Naive thymus-derived CD8-positive, alpha-beta T cell (primary cell): ENCODE data around the gene FMN1. TPM values are rescaled to one million over a fixed set of nuclear protein-coding genes. Genes with fewer than 3 reads are reported as not detected.

Experiments used
- ATAC-seq, 2 donors: fragments of 150-1000 bp; cut with Tn5 transposase in 1 of 2; sonication (Bioruptor Pico), chemical (Tn5 transposase) in 1 of 2; 1 replicate in 1 of 2; 2 replicates in 1 of 2; pipeline ENCODE4 v1.10.0; 2021; ENCODE audit warnings: mild to moderate bottlenecking in 2 of 2, moderate library complexity in 2 of 2
- POLR2A ChIA-PET: fragments of 350-600 bp; sonication (Branson Sonifier 250); formaldehyde crosslinking; loops from one replicate; lab custom pipeline; 2021; ENCODE audit warnings: antibody characterized with exemption; lab: Charles Lee
- DNase-seq, 10 donors: peaks; one replicate each; pipeline versions ENCODE4 v3.0.0 to v3.0.0-alpha.2; 2020 to 2022
- H3K27ac Mint-ChIP-seq, 10 donors: one replicate each; pipeline ENCODE4 v1.8.0; 2020 to 2022; ENCODE audit warnings: mild to moderate bottlenecking in 10 of 10, mixed read lengths in 10 of 10, moderate library complexity in 4 of 10, inconsistent platforms in 1 of 10
- H3K27me3 Mint-ChIP-seq, 5 donors: one replicate each; pipeline ENCODE4 v1.8.0; 2021 to 2022; ENCODE audit warnings: mixed read lengths in 5 of 5
- H3K36me3 Mint-ChIP-seq, 3 donors: one replicate each; pipeline ENCODE4 v1.8.0; 2020 to 2022; ENCODE audit warnings: mixed read lengths in 3 of 3, mild to moderate bottlenecking in 2 of 3, inconsistent platforms in 1 of 3
- H3K4me1 Mint-ChIP-seq, 4 donors: one replicate each; pipeline ENCODE4 v1.8.0; 2021 to 2022; ENCODE audit warnings: mixed read lengths in 4 of 4
- H3K4me3 Mint-ChIP-seq, 10 donors: one replicate each; pipeline ENCODE4 v1.8.0; 2020 to 2022; ENCODE audit warnings: mild to moderate bottlenecking in 10 of 10, mixed read lengths in 10 of 10, moderate library complexity in 6 of 10, inconsistent platforms in 1 of 10
- H3K9me3 Mint-ChIP-seq, 9 donors: one replicate each; pipeline ENCODE4 v1.8.0; 2020 to 2022; ENCODE audit warnings: mixed read lengths in 9 of 9, mild to moderate bottlenecking in 3 of 9, inconsistent platforms in 1 of 9, moderate library complexity in 1 of 9
- polyA plus RNA-seq, 3 donors: library from polyadenylated mRNA; unstranded; fragments of 300-500 nt; fragmentation: Illumina TruSeq; gene quantifications; one replicate each; pipeline ENCODE4 v1.2.3, GENCODE V29; 2021
- total RNA-seq, 8 experiments: library from RNA in 2 of 8; stranded (reverse) in 2 of 8; gene quantifications; one replicate each; pipeline ENCODE4 v1.2.3 and lab custom pipeline; 2021 to 2026

Gene FMN1
- total and polyA plus RNA-seq, 5 experiments from 2014 or later: 0.19 to 0.42 (median 0.21) TPM; not detected in 2

DNA sequence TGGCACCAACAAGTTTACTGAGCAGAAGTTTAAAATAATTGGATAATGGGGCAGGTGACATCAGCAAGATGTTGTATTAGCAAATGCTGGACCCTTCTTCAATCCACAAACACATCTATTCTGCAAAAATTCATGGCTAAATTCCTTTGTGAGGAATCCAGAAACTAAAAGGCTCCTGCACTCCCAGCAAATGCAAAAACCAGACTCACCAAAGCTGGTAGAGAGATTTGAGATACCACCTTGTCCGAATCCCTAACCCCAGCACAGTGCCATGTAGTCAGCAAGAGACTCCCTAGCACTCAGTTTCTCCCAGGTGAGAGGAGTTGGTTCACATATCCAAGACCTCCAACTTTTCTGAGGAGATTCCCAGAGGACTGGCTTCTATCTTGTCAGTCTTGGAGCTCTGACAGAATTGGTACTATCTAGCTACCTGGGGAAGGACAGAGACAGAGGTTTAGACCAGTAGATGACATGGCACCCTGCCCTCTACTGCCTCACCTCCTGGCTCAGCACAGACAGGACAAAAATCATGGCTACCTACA is 454.9 kb downstream of the FMN1 start:
- Mint-ChIP-seq H3K27me3 (peaks cover 7 to 30% (median 15%) of the 10 kb centered on the region in 5 donors), H3K36me3 (peaks cover 0 to 13% (median 0%) of the 10 kb centered on the region in 3 donors), H3K27ac (no peak overlapping the region), H3K4me1 (no peaks in the 10 kb centered on the region), H3K9me3 (peaks cover 2 to 20% (median 12%) of the 10 kb centered on the region in 9 donors), H3K4me3 (no peak overlapping the region)
- POLR2A ChIA-PET: no interaction called here
- no peak for ATAC-seq
- DNase-seq: no peak

GRCh38 chr15:32738666-32739065 is 455.8 kb downstream of the FMN1 start:
- POLR2A ChIA-PET: no interaction called here
- Mint-ChIP-seq H3K27ac (no peak overlapping the region), H3K27me3 (peaks cover 7 to 39% (median 18%) of the 10 kb centered on the region in 5 donors), H3K4me1 (no peaks in the 10 kb centered on the region), H3K4me3 (no peak overlapping the region), H3K36me3 (peaks cover 0 to 13% (median 0%) of the 10 kb centered on the region in 3 donors), H3K9me3 (peaks cover 2 to 20% (median 14%) of the 10 kb centered on the region in 9 donors)
- no peak for DNase-seq
- no peak for ATAC-seq

GRCh38 chr15:32737304-32737703 is 457.2 kb downstream of the FMN1 start:
- Mint-ChIP-seq H3K4me1 (no peaks in the 10 kb centered on the region), H3K27me3 (peaks cover 12 to 45% (median 17%) of the 10 kb centered on the region in 5 donors), H3K27ac (no peak overlapping the region), H3K9me3 (peaks cover 2 to 20% (median 14%) of the 10 kb centered on the region in 9 donors), H3K36me3 (peaks cover 0 to 13% (median 0%) of the 10 kb centered on the region in 3 donors), H3K4me3 (no peak overlapping the region)
- DNase-seq (no peak), ATAC-seq (no peak)
- POLR2A ChIA-PET: no interaction called here

GRCh38 chr15:32736701-32737061 is 457.8 kb downstream of the FMN1 start:
- Mint-ChIP-seq H3K4me3 (no peak overlapping the region), H3K27me3 (peaks cover 13 to 48% (median 16%) of the 10 kb centered on the region in 5 donors), H3K9me3 (peaks cover 2 to 20% (median 13%) of the 10 kb centered on the region in 9 donors), H3K36me3 (peaks cover 0 to 13% (median 0%) of the 10 kb centered on the region in 3 donors), H3K27ac (no peak overlapping the region), H3K4me1 (no peaks in the 10 kb centered on the region)
- ATAC-seq: no peak
- no peak for DNase-seq
- POLR2A ChIA-PET: no interaction called here

DNA sequence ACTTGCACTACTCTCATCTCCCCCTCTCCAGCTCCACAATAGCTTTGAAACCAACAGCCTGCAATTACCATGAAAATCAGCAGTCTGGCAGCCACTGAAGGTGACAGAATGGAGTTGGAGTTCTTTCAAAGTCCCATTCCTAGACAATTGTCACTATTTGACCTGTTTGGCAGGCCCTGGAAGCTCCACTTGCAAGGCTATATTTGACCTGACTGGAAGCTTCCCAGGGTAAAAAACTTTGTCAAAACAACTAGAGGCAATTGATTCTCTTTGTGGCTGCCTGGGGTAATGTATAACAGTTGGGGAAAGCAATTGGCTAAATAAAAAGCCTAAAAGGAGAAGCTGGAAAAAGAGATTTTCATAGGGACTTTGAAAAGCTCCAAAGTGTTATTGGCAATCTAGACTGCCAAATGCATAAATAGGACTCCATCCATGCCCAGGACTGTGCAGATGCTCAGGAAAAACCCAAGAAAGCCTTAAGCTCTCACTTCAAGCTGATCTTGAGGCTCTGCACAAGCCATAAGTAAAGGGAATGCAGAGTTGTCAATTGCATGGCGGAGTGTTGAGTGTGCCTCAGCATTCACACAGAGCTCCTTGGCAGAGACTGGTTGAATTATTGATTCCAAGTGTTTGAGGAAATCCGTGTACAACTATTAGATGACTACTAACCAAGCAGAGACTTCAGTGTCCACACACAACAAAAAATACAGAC is 458.4 kb downstream of the FMN1 start:
- no peak overlapping the region for H3K4me3 Mint-ChIP-seq
- H3K27me3 Mint-ChIP-seq: peaks cover 13 to 53% (median 18%) of the 10 kb centered on the region in 5 donors
- H3K36me3 Mint-ChIP-seq: peaks cover 0 to 13% (median 0%) of the 10 kb centered on the region in 3 donors
- ATAC-seq: no peak
- POLR2A ChIA-PET: no interaction called here
- peaks cover 2 to 16% (median 13%) of the 10 kb centered on the region in 9 donors for H3K9me3 Mint-ChIP-seq
- no peak for DNase-seq
- H3K4me1 Mint-ChIP-seq: no peaks in the 10 kb centered on the region
- H3K27ac Mint-ChIP-seq: no peak overlapping the region

GRCh38 chr15:32733281-32733680 is 461.2 kb downstream of the FMN1 start:
- Mint-ChIP-seq H3K36me3 (peaks cover 0 to 8% (median 0%) of the 10 kb centered on the region in 3 donors), H3K9me3 (peaks cover 0 to 6% (median 0%) of the 10 kb centered on the region in 9 donors), H3K4me1 (no peaks in the 10 kb centered on the region), H3K27me3 (peaks cover 20 to 76% (median 35%) of the 10 kb centered on the region in 5 donors), H3K4me3 (no peak overlapping the region), H3K27ac (no peak overlapping the region)
- POLR2A ChIA-PET: no interaction called here
- ATAC-seq (no peak), DNase-seq (no peak)

GRCh38 chr15:32732574-32733157 is 461.8 kb downstream of the FMN1 start:
- Mint-ChIP-seq H3K27ac (no peak overlapping the region), H3K9me3 (peaks cover 0 to 10% (median 3%) of the 10 kb centered on the region in 9 donors), H3K27me3 (peaks cover 23 to 76% (median 38%) of the 10 kb centered on the region in 5 donors), H3K36me3 (peaks cover 0 to 8% (median 0%) of the 10 kb centered on the region in 3 donors), H3K4me3 (no peak overlapping the region), H3K4me1 (no peaks in the 10 kb centered on the region)
- no peak for ATAC-seq
- POLR2A ChIA-PET: no interaction called here
- no peak for DNase-seq

GRCh38 chr15:32730677-32731654 is 463.5 kb downstream of the FMN1 start:
- peaks cover 0 to 8% (median 0%) of the 10 kb centered on the region in 3 donors for H3K36me3 Mint-ChIP-seq
- H3K4me1 Mint-ChIP-seq: no peaks in the 10 kb centered on the region
- POLR2A ChIA-PET: no interaction called here
- peaks cover 26 to 80% (median 38%) of the 10 kb centered on the region in 5 donors for H3K27me3 Mint-ChIP-seq
- ATAC-seq (no peak), DNase-seq (peak in 2 of 10 donors; percentile 9 to 13)
- H3K27ac Mint-ChIP-seq: no peak overlapping the region
- H3K9me3 Mint-ChIP-seq: peaks cover 0 to 12% (median 8%) of the 10 kb centered on the region in 9 donors
- H3K4me3 Mint-ChIP-seq: no peak overlapping the region

GRCh38 chr15:32729700-32730395 is 464.7 kb downstream of the FMN1 start:
- Mint-ChIP-seq H3K27me3 (peaks cover 25 to 80% (median 45%) of the 10 kb centered on the region in 5 donors), H3K36me3 (peaks cover 0 to 8% (median 0%) of the 10 kb centered on the region in 3 donors), H3K27ac (no peak overlapping the region), H3K4me3 (no peak overlapping the region), H3K9me3 (peaks cover 0 to 14% (median 9%) of the 10 kb centered on the region in 9 donors), H3K4me1 (no peaks in the 10 kb centered on the region)
- ATAC-seq: no peak
- POLR2A ChIA-PET: no interaction called here
- DNase-seq: no peak

DNA sequence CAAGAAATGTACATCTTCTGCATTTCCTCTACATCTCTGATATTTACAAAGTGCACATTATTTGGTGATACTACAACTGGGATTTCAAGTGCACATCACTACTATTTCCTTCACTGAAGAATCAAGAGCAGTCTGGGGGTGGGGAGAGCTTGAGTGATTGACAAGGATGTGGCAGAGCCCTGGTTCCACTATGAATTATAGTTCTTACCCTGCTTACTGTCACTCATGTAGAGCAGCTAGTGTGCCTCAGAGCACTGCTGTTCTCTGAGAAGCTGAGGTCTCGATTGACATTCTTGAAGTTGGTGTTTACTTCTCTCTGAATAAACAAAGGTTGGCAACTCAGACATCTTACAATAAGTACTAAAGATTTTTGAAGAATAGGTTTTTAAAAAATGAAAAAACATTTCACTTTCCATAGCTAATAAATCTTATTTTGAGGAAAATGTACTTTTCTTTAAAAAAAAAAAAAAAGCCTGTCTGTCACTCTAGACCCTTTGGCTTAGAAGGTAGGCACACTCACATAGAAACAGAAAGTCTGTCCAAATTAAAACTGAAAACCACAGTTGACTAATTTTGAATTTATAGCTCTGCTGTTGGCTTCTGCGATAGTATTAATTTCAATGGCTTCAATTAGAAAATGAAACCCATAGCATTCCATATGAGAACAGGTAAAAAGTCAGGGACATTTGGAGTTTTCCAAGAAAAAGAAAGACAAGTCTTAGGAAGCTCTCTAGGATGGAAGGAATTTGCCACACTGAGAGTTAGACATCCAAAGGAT is 471.2 kb downstream of the FMN1 start:
- no peak overlapping the region for H3K27ac Mint-ChIP-seq
- peaks cover 2 to 12% (median 7%) of the 10 kb centered on the region in 4 donors for H3K4me1 Mint-ChIP-seq
- no peak overlapping the region for H3K4me3 Mint-ChIP-seq
- peaks cover 0 to 14% (median 7%) of the 10 kb centered on the region in 9 donors for H3K9me3 Mint-ChIP-seq
- no peak for ATAC-seq
- POLR2A ChIA-PET: no interaction called here
- DNase-seq: no peak
- no peaks in the 10 kb centered on the region for H3K36me3 Mint-ChIP-seq
- peaks cover 12 to 70% (median 56%) of the 10 kb centered on the region in 5 donors for H3K27me3 Mint-ChIP-seq

DNA sequence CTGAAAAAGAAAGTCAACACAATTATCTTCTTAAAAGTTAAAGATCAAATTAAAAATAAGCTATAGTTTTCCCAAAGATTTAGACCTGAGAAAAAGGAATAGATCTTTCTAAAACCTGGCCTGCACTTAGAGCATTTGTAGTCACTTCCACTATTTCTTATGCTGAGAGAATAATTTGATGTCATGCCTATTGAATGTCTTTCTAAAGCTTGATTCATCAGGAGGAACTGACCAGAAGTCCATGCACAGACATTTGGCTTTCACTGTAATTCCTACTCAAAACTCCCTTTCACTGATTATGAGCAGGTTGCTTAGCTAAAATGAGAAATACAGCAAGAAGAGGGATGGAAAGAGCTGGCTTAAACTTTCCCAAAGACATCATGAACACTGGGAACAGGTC is 472.4 kb downstream of the FMN1 start:
- DNase-seq (no peak), ATAC-seq (no peak)
- peaks cover 2 to 12% (median 8%) of the 10 kb centered on the region in 4 donors for H3K4me1 Mint-ChIP-seq
- no peak overlapping the region for H3K4me3 Mint-ChIP-seq
- no peak overlapping the region for H3K27ac Mint-ChIP-seq
- H3K9me3 Mint-ChIP-seq: peaks cover 0 to 9% (median 4%) of the 10 kb centered on the region in 9 donors
- peaks cover 11 to 82% (median 58%) of the 10 kb centered on the region in 5 donors for H3K27me3 Mint-ChIP-seq
- POLR2A ChIA-PET: no interaction called here
- H3K36me3 Mint-ChIP-seq: no peaks in the 10 kb centered on the region
